GM18502 (cell line): ENCODE results near the gene ADGRG1.
A peak's percentile ranks its signal among the peaks of the same experiment; 100 is the strongest.

Experiments
- ATAC-seq: cut with Tn5 transposase; IDR thresholded peaks from one replicate; pipeline ENCODE4 v1.9.1; 2021; ENCODE audit warnings: mild to moderate bottlenecking; ENCODE audit not compliant: unreplicated experiment, poor library complexity

ADGRG1 gene

DNA sequence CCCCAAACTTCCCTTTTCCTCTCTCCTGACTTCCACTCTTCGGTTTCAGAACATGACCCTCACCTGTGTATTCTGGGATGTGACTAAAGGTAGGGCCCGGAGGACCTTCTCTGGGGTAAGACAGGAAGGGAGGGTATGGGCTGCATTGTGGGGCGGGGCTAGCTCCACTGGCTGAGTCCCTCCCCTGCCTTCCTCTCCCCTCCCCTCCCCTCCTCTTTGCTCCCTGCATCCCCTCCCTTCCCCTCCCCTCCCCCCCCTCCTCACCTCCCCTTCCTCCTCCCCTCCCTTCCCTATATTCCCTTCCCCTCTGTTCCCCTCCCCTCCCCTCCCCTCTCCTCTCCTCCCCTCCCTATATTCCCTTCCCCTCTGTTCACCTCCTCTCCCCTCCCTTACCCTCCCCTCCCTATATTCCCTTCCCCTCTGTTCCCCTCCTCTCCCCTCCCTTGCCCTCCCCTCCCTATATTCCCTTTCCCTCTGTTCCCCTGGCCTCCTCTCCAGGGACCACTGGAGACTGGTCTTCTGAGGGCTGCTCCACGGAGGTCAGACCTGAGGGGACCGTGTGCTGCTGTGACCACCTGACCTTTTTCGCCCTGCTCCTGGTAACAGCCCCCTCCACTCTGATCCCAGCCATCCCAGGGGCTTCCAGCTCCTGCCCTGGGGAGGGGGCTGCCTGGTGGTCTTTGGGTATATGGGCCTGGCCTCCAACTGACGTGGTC, 51.5 kb downstream of the ADGRG1 start:
- no peak for ATAC-seq

GRCh38 chr16:57680842-57681375, 52.5 kb downstream of the ADGRG1 start:
- ATAC-seq = no peak

DNA sequence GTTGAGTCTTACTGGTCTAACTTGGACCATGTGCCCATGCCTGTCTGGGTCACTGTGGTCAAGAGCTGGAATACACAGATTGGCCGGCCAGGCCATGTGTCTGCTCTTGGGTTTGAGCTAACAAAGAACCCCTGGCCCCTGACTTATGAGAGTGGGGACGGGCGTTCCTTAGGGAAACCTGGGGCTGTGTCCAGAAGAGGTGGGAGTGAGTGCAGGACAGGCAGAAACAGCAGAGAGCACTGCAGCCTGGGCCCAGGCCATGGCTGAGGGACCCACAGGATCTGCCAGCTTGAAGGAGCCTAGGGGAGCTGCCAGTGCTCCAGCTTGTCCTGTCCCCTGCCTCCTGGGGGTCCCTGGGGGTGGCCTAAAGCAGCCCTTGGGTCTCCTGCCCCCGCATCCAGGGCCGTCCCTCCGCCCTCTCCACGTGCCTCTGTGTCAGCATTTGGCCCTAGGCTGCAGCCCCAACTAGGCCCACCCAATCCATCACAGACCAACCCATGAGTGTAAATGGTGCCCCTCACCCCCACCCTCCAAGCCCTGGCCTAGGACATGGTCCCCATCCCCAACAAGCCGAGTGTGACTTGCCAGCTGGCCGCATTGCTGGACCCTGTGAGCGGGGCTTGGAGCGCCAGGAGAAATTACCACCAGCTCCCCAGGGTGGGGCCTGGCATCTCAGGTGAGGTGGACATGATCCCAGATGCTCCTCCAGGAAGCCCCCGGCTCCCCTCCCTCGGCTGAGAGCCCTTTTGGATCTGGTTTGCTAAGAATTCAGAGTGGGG, 53.7 kb downstream of the ADGRG1 start:
- ATAC-seq = no peak

DNA sequence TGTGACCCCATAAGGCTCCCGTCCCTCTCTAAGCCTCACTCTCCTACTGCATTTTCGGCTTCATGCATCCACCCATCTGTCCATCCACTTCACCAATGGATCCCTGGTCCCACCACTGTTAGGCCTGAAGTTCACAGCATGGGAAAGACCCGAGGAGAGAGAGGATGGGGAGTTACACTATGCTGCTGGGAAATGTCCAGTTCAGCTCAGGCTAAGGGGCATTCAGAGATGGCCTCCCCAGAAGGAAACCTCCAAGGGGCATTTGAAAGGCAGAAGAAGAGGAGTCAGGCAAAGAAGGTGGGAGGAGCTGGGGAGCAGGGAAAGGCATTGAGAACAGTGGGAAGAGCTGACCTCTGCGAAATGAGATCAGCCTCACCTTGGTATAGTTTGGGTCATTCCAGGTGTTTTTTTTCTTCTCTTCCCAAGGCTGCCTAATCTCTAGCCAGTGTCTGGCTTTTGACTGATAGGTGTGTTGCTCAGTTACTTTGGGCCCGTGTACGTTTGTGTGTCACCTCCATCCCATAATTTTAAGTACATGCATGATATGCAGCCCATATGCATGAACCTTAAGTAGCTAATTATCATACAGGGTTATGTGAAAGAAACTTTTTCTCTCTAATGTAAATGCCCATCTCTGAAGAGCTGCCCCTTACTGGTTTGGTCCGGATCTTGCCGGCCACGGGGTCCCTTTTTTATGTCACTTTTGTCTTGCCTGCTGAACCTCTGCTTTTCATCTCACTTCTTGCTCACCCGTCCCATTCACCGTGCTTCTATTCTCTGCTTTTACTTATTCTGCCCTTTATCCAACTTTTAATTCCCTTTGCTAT, 54.6 kb downstream of the ADGRG1 start:
- no peak for ATAC-seq

- ATAC-seq = no peak
Measured at GRCh38 chr16:57683636-57684545, 55.5 kb downstream of the ADGRG1 start.

DNA sequence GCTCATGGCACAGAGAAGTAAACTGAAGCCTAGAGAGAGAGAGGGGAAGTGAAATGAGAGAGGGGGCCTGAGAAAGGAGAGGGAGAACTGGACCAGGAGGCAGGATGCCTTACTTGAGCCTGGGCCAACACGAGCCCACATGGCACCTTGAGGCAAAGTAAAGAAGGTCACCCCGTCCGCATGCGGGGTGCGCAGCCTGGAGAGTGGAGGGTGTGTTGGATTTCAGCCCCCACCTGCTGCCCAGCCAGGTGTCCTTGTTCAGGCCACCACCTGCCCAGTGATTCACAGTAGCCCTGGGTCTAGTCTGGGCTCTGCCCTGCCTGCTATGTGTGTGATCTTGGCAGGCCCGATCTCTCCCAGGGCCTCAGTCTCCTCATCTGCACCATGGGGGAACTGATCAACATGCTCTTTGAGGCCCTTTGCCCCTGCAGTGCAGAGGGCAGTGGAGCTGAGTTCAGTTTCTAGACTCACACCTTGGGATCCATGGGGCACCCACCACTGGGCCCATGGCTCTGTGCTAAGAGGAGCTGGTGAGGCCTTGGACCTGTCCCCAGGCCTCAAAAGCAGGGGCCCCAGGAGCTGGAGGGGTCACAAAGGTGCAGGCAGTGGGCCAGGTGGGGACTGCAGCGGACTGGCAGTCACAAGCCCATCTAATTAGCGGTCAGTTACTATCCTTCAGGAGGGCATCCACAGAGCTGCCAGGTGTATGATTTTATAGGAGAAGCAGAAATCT, 56.4 kb downstream of the ADGRG1 start:
- ATAC-seq = no peak

DNA sequence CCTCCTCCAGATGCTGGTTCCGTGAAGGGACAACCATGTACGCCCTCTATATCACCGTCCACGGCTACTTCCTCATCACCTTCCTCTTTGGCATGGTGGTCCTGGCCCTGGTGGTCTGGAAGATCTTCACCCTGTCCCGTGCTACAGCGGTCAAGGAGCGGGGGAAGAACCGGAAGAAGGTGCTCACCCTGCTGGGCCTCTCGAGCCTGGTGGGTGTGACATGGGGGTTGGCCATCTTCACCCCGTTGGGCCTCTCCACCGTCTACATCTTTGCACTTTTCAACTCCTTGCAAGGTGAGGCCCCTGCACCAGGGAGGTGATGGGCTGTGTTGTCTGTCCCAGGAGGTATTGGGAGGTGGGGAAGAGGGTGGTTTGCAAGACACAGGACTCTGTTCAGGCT, 57.2 kb downstream of the ADGRG1 start:
- ATAC-seq = no peak

GRCh38 chr16:57686577-57686976, 58.1 kb downstream of the ADGRG1 start:
- no peak for ATAC-seq

- no peak for ATAC-seq
Measured at GRCh38 chr16:57687363-57687929, 59.0 kb downstream of the ADGRG1 start.

DNA sequence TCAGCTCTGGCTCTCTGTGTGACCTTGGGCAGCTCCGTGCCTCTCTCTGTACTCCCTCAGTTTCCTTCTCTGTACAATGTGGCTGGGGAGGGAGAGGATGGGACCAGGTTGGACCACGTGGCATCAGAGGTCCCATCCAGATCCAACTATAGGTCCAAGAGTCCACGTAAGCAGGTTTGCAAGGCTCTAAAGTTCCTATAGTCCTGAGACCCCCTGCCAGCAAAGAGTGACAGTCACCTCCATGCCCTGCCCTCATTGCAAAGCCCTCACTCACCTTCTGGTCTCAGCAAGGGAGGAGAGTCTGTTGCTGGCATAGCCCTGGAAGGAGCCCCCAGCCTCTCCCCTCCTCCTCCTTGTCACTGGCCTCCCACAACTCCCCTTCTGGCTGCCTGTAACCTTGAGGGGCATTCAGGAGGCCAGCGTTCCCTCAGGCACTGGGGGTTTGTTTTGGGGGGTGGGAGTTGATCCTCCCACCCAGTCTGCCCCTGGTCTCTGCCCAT, 60.1 kb downstream of the ADGRG1 start:
- ATAC-seq = no peak

GRCh38 chr16:57688987-57689761, 60.7 kb downstream of the ADGRG1 start:
- no peak for ATAC-seq

DNA sequence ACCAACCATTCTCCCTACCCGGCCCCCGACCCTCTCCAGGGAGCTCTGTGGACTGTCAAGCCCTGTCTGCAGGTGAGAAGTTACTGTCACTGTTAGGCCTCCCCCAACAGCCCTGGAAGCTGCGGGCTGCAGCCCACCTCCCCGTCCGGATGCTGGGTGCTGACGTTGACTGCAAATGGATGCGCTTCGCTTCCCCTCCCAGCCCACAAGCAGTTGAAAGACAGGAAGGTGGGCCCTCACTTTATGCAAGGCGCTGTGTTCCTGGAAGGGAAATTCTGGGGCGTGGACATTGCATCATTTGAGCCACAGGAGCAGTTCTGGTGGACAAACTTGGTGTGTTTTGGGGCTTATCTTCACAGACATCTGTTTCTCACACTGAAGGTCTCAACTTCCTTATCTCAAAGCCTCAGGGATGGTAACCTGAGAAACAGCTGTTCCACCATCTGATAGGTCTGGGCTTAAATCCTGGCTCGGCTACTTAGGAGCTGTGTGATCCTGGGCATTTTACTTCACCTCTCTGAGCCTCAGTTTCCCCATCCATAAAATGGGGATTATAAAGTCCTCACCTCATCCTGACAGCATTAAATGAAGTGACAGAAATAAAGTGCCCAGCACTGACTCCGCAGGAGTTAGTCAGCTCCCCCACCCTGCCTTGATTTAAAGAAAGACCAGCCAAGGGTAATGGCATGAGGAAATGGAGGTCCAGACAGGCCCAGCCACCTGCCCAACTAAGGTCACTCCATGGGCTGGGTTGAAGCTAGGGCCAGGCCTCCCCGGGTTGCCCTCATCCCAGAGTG, 61.5 kb downstream of the ADGRG1 start:
- peak; percentile 78 for ATAC-seq

- ATAC-seq = no peak
Measured at GRCh38 chr16:57690782-57691471, 62.5 kb downstream of the ADGRG1 start.

DNA sequence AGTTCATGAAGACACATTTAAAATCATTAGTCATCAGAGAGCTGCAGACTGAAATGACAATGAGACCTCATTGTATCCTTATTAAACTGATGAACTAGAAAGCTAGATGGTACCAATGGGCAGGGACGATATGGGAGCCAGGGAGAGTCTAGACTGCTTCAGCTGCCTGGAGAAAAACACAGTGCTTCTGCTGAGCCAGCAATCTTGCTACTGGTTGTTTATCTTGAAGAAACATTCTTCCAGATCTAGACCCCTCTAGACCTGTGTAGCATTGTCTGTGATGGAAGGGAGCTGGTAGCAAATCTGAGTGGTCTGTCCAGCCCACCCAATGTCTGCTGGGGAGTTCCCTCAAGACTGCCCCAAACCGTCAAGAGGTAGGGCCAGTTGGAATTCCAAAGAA, 64.2 kb downstream of the ADGRG1 start:
- no peak for ATAC-seq

- no peak for ATAC-seq
Measured at GRCh38 chr16:57693550-57693949, 65.1 kb downstream of the ADGRG1 start.

DNA sequence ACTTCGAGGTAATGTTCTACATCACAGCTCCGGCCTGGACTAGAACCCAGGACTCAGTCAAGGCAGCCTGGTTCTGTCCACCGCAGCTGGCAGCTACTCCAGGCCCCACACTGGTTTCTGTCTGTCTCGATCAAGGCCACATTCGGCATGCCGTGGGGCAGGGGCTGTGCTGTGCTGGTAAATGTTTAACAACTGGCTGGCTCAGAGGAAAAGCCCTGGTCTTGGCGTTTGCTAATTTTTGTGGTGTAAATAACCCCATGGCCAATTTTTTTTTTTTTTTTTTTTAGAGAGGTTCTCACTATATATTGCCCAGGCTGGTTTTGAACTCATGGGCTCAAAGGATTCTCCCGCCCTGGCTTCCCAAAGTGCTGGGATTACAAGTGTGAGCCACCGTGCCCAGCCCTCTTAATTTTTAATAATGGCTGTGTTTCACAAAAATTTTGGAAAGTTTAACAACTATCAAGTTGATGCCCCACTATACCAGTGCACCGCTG, 65.8 kb downstream of the ADGRG1 start:
- ATAC-seq = no peak
